ENCODE measurements around the gene GPR162. TPM values are rescaled to one million over a fixed set of nuclear protein-coding genes. Genes with fewer than 3 reads are reported as not detected.

The GPR162 gene
- total and polyA plus RNA-seq, 10 of the 15 experiments (the other 5 are each of a cell fraction or from before 2014, with no cell fraction given) = not detected

DNA sequence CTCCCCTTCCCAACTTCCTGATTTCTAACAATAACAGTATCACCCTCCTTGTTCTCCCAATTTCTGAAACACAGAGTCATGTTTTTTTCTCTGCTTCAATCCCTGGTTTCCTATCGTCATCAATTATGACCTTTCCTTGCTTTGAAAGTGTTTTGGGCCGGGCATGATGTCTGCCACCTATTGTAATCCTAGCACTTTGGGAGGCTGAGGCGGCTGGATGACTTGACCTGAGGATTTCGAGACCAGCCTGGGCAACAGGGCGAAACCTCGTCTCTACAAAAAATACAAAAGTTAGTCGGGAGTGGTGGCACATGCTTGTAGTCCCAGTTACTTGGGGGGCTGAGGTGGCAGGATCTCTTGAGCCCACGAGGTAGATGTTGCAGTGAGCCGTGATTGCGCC lies 12.6 kb upstream of the GPR162 start:
- H2AFZ ChIP-seq (ENCODE audit: control insufficient read depth, low read depth, low read length) = no peak overlapping the region
- intact Hi-C loops (cut with micrococcal nuclease; ENCODE audit: unreplicated experiment) = no loop called here
- no peak for ATAC-seq
- ChIA-PET SMC1A (ENCODE audit: uncharacterized antibody, unreplicated experiment) (no interaction called here), POLR2A (interaction anchor here (0.6 kb wide), 1 partner anchor 363 kb away, joined by 3 read pairs; no protein-coding TSS in a partner anchor), CTCF (interaction anchor here (1.1 kb wide), 1 partner anchor 24 kb away, joined by 3 read pairs; no protein-coding TSS in a partner anchor), RAD21 (ENCODE audit: unreplicated experiment) (interaction anchor here (1.6 kb wide), 1 partner anchor 56 kb away, joined by 5 read pairs; the partner anchor contains the start of gene MLF2)
- no peaks in the 10 kb centered on the region for H4K20me1 ChIP-seq (ENCODE audit: control insufficient read depth, insufficient read depth)
- no peak overlapping the region for H3K9ac ChIP-seq (ENCODE audit: control insufficient read depth, insufficient read depth, low read length)
- DNase-seq (ENCODE audit: low read depth, low spot score) = no peak
- TF ChIP-seq BACH1 (IDR thresholded peaks at IDR 0.05; ENCODE audit: borderline replicate concordance) (no peak), RFX5 (IDR thresholded peaks at IDR 0.05; ENCODE audit: low read depth, low read length) (no peak), KLF5 (IDR thresholded peaks at IDR 0.05; ENCODE audit: partially characterized antibody) (no peak), SRF (IDR thresholded peaks at IDR 0.05; ENCODE audit: low read depth in 2 of 2, low read length in 2 of 2) (no peak), BRCA1 (IDR thresholded peaks at IDR 0.05; ENCODE audit: low read depth, low read length) (no peak)
- TF ChIP-seq, protein P1, sequence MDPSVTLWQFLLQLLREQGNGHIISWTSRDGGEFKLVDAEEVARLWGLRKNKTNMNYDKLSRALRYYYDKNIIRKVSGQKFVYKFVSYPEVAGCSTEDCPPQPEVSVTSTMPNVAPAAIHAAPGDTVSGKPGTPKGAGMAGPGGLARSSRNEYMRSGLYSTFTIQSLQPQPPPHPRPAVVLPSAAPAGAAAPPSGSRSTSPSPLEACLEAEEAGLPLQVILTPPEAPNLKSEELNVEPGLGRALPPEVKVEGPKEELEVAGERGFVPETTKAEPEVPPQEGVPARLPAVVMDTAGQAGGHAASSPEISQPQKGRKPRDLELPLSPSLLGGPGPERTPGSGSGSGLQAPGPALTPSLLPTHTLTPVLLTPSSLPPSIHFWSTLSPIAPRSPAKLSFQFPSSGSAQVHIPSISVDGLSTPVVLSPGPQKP (IDR thresholded peaks at IDR 0.05; ENCODE audit: low read depth, low read length) = no peak
- no peaks in the 10 kb centered on the region for H3K79me2 ChIP-seq (ENCODE audit: control insufficient read depth, insufficient read depth, low read length)
- H3K4me1 ChIP-seq (ENCODE audit: control insufficient read depth, insufficient read depth, low read length) = 0 out of 2 replicates have a peak, but pooled peaks cover 4% of the 10 kb centered on the region
- no peaks in the 10 kb centered on the region for H3K9me3 ChIP-seq (replicated peaks; ENCODE audit: control insufficient read depth, insufficient read depth, low read length)
- in situ Hi-C loops (cut with MboI) = no loop called here
- no peaks in the 10 kb centered on the region for H3K36me3 ChIP-seq (ENCODE audit: control insufficient read depth in 2 of 2, insufficient read depth in 2 of 2, low read length in 1 of 2)
- no peak overlapping the region for H3K4me3 ChIP-seq
- H3K27ac ChIP-seq (ENCODE audit: control insufficient read depth, insufficient read depth) = no peak overlapping the region
- BruUV-seq (replicated peaks) = no TSS peak
- no peak for FAIRE-seq
- 56% methylated on average over 10 of the region's 10 CpGs for WGBS (ENCODE audit: insufficient coverage, insufficient replicate concordance, low lambda C conversion rate, missing lambda C conversion rate)
- no peaks in the 10 kb centered on the region; a peak in 2 of 4 replicates for H3K27me3 ChIP-seq (replicated peaks in 1 of 2; ENCODE audit: control insufficient read depth in 2 of 2, insufficient read depth in 2 of 2, low read length in 1 of 2)
- H3K4me2 ChIP-seq (ENCODE audit: control insufficient read depth, insufficient read depth) = no peak overlapping the region

All from GM12878 (cell line).